ENCODE measurements around the gene ARHGAP28. TPM values are rescaled to one million over a fixed set of nuclear protein-coding genes. Genes with fewer than 3 reads are reported as not detected.
"Not testable (repeated sequence)": the region's sequence is repeated elsewhere in the genome, so short reads cannot be mapped to it uniquely, and the experiment has no call there.

ARHGAP28 gene
- total RNA-seq, 1 experiment from 2014 or later: 0.27 TPM

DNA sequence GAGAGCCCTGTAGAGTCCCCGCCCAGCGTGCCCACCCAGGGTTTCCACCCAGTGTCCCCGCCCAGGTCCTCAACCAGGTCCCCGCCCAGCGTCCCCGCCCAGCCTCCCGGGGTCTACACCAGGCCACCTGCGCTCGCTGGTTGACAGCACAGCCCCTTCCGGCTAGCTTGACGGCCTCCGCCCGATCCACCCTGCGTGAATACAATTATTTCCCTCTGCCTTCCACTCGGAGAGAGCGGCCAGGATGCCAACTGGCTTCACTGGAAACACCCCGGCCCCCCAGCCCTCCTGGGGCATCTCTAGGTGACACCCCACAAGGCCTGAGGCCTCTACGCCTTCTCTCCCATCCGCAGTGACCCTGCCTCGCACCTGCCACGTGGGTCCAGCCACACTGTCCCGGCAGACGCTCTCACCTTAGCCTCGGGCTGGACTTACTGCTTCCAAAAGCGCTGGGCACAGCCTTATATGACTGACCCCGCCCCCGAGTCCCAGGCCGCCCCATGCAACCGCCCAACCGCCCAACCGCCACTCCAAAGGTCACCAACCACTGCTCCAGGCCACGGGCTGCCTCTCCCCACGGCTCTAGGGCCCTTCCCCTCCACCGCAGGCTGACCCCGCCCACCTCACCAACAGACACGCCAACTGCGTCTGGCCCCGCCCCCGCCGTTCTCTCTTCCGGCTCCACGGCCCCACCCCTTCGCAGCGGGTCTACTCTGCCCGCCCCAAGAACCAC is 200.0 kb downstream of the ARHGAP28 start:
- peak; percentile 41 for DNase-seq (ENCODE audit: low read depth)
- in situ Hi-C loops (cut with HindIII; ENCODE audit: low pct_unique_long_range_greater_than_20kb, low sequenced_read_pairs): no loop called here

DNA sequence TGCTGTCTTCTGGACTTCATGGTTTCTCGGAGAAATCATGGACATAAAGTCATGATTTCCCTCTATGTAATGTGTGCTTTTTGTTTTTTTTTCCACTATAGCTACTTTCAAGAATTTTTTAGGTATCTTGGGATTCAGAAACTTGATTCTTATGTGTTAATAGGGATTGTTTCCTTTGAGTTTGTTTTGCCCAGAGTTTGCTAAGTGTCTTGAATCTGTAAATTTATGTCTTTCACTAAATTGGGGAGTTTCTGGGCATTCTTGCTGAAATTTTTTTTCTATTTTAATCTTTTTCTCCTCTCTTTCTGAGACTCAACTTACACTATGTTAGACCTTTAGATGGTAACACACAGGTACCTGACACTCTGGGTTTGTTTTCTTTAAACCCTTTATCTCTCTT is 205.3 kb downstream of the ARHGAP28 start:
- DNase-seq (ENCODE audit: low read depth): no peak
- in situ Hi-C loops (cut with HindIII; ENCODE audit: low pct_unique_long_range_greater_than_20kb, low sequenced_read_pairs): no loop called here

DNA sequence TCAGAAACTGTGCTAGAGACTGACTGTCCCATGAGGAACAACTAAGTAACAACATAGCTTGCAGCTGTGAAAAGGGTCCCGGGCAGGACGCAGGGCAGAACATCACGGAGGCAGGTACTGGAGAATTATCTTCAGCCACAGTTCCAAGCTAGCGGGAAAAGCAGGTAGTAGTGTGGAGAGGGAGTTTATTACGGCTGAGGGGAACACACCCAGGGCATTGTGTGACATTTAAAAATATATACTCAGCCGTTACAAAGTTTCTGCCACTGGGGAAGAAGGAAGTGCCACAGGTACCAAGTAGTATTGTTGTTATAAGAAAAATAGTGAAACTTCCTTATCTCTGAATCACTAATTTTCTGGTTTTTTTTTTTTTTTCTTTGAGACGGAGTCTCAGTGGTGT is 208.5 kb downstream of the ARHGAP28 start:
- in situ Hi-C loops (cut with HindIII; ENCODE audit: low pct_unique_long_range_greater_than_20kb, low sequenced_read_pairs): no loop called here
- no peak for DNase-seq (ENCODE audit: low read depth)

DNA sequence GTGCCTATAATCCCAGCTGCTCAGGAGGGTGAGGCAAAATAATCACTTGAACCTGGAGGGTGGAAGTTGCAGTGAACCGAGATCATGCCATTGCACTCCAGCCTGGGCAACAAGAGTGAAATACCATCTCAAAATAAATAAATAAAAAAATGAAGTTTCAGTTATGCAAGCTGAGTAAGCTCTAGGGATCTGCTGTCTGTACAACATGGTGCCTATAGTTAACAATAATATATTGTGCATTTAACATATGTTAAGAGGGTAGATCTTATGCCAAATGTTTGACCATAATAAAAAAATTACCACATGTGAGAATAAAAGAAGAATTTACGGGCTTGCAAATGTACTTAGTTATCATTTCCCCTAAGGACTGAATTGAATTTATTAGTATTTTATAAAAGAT is 208.9 kb downstream of the ARHGAP28 start:
- in situ Hi-C loops (cut with HindIII; ENCODE audit: low pct_unique_long_range_greater_than_20kb, low sequenced_read_pairs); DNase-seq (ENCODE audit: low read depth): not testable (repeated sequence)

DNA sequence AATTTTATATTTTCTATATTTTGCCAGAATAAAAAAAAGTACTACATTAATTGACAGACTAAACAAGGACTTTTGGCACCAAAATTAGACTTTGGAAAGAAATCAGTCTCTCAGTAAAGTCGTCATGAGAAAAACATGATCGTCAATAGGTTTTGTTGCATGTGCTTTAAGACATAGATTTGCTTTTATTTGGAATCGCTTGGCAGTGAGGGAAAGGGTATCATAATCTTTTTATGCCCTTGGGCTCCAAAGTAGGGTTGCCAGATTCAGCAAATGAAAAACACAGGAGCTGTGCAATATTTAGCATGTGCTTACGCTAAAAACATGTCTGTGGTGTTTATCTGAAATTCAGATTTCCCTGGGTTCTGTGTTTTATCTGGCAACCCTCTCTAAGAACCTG is 210.5 kb downstream of the ARHGAP28 start:
- no peak for DNase-seq (ENCODE audit: low read depth)
- in situ Hi-C loops (cut with HindIII; ENCODE audit: low pct_unique_long_range_greater_than_20kb, low sequenced_read_pairs): no loop called here

DNA sequence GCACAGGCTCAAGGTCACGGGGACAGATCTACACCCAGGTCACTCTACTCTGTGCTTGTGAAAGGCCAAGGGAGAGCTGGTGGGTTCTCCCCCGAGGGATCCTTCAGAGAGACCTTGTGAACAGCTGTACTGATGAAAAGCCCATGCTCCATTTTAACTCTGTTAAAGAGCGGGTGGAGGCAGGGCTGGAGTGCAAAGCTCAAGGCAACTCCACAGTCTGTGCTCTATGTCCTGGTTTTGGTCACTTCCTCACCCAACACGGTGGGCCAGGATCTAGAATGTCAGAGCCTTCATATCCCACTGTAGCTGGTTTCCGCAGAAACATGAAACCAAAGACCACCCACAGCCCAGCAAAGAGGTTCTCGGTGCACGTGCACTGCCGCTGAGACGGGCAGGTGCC is 210.9 kb downstream of the ARHGAP28 start:
- in situ Hi-C loops (cut with HindIII; ENCODE audit: low pct_unique_long_range_greater_than_20kb, low sequenced_read_pairs): no loop called here
- no peak for DNase-seq (ENCODE audit: low read depth)

DNA sequence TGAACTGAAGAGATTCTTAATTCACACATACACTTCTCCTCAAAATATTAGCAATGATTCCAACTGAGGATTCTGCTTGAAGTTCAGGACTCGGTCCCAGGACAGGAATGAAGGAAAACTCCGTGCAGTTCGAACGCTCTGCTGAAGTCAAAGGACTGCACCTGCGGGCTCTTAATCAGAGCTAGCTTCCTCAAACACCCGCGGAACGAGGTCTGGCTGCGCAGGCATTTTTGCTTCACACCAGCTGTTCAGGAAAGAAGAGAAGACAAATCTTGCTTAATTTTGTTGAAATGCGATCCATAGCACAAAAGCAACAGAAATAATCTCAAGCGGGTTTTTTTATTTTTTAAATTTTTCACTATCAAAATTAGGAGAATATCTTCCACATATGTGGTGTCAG is 212.5 kb downstream of the ARHGAP28 start:
- no peak for DNase-seq (ENCODE audit: low read depth)
- in situ Hi-C loops (cut with HindIII; ENCODE audit: low pct_unique_long_range_greater_than_20kb, low sequenced_read_pairs): no loop called here

DNA sequence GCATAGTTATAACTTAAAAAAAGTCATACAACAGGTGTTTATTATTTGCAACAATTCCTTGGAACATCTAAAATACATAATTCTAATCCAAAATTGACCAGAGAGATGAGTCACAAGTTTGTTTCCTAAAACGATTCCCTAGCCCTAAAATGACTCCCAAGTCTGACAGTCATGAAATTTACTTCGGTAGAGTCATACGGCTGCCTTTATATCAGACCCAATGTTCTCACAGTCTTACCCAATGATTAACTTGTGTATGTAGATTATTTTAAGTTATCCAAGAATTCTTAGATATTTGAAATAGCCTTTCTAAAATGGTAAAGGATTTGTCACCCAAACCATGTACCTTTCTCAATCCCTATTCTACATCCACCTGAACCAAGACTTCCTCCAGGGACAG is 213.2 kb downstream of the ARHGAP28 start:
- in situ Hi-C loops (cut with HindIII; ENCODE audit: low pct_unique_long_range_greater_than_20kb, low sequenced_read_pairs): no loop called here

DNA sequence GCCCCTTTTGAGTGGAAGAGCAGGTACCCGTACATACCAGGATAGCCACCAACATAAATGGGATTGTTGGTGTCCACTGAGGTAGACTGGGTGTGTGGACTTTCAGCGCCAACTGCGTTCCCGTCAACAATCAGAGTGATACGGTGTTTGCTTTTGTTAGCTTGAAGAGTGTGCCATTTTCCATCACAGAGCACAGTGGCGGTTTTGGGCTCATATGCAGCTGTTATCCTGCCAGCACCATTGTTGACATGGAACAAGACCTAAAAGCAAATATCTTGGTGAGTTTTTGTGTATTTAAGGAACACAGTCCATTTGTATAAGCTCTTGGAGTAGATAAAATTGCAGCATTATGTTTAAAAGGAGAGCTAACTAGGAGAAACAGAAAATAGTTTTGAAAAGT is 213.6 kb downstream of the ARHGAP28 start:
- DNase-seq (ENCODE audit: low read depth): no peak
- in situ Hi-C loops (cut with HindIII; ENCODE audit: low pct_unique_long_range_greater_than_20kb, low sequenced_read_pairs): no loop called here

More for the DNA sequence above, 213.2 kb downstream of the ARHGAP28 start:
- no peak for DNase-seq (ENCODE audit: low read depth)

DNA sequence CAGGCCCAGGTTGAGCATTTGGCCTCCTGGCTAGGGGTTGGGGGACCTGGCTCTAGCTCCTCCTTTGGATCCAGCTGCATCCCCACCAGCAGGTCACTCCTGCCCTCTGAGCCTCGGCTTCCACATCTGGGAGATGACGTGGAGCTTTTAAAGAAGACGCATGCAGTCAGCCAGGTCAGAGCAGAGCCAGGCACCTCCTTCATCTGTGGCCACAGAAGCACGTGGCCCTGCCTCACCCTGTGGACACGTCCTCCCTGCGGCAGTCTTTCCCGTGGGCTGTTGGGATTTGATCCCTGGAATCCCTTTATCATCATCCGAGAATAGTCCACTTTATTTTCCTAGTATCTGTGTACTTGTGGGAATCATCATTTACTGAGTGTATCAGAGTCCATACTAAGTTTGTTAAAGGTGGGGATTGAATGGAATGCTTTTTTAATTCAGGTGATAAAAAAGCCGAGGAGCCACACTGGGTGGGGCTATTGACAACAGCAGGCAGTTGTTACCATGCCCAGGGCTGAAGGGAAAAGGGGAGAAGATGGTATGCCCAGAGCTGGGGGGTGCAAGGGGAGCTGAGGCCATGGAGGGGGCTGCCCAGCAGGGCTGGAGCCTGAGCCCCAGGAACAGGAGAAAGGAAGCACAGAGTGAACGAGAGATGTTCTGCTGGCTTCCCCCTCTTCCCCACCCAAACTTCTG is 218.0 kb downstream of the ARHGAP28 start:
- in situ Hi-C loops (cut with HindIII; ENCODE audit: low pct_unique_long_range_greater_than_20kb, low sequenced_read_pairs): no loop called here
- no peak for DNase-seq (ENCODE audit: low read depth)

DNA sequence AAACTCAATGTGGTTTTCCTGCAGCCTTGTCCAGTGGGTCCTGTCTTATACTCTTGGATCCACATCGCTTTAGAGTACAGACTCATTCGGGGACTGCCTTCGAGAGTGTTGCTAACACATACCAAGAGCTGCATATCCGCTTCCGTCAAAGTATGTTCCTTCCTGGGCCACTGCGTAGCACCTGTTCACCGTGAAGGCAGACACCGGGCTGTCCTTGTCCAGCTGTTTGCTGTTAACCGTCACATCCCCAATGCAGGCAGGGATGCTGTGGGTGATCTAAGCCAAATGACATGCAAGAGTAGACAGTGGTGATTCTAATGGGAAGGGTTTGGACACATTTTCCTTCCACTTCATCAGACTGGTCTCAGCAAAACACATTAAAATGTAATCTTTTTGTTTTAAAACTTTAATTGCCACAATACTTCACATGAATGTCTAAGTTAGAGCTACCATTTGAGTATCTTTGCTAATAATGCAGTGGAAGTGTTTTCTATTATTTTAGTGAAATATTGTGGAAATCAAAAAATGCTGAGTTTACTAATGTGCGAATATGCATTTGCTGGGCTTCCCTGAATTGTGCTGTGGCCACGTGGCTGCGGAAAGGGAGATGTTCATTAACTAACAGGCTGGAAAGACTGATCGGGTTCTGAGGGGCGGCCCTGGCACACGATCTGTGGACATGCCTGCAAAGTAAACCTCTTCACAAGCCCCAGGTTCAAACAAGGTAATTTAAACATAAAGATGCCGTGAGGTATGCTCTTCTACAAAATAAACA is 219.0 kb downstream of the ARHGAP28 start:
- DNase-seq (ENCODE audit: low read depth): no peak
- in situ Hi-C loops (cut with HindIII; ENCODE audit: low pct_unique_long_range_greater_than_20kb, low sequenced_read_pairs): no loop called here

DNA sequence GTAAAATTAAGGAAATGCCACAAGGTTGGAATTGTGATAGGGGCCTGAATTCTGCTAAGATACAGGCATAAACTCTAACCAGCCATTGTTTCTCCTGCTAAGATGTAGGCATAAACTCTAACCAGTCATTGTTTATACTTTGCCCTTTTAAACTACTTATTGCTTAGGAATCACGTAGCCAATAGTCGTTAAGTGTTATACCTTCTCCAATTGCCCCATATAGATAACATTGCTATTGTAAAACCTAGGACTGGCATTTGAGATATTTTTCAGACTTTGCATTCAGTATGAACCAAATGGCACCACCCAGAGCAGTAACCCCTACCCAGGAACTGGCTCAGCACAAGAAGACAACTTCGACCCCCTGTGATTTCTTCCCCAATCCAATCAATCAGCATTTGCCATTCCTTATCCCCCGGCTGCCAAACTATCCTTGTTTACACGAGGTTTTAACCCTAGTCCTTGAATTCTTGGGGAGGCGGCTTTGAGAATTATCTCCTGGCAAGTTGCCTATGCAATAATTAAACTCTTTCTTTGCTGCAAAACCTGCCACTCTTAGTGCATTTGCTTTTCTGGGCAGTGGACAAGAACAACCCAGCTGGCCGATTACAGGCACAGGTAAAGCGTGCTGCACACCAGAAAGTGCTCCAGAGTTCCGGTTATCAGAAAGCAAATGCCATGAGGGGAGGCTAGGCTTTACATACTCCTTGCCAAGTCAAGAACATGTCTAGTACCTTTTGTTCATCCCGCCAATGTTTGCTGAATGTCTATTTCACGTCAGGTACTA is 220.5 kb downstream of the ARHGAP28 start:
- in situ Hi-C loops (cut with HindIII; ENCODE audit: low pct_unique_long_range_greater_than_20kb, low sequenced_read_pairs): no loop called here
- DNase-seq (ENCODE audit: low read depth): no peak

DNA sequence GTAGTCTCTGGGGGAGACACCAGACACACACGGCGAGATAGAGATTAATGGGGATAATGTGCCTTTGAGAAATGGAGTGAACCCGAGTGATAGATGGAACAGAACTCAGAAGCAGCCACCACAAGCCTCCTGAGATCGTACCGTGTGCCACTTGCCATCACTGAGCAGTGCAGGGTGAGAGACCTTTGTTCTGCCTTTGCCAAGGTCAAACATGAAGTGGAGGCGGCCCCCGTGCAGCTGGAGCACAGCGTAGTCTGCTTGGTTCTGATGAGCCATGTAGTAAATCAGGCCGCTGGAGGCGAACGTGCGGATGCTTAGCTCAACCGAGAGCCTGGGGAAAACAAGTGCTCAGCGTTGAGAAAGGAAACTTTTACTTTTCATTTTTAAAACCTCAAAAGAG is 221.1 kb downstream of the ARHGAP28 start:
- no peak for DNase-seq (ENCODE audit: low read depth)
- in situ Hi-C loops (cut with HindIII; ENCODE audit: low pct_unique_long_range_greater_than_20kb, low sequenced_read_pairs): no loop called here

DNA sequence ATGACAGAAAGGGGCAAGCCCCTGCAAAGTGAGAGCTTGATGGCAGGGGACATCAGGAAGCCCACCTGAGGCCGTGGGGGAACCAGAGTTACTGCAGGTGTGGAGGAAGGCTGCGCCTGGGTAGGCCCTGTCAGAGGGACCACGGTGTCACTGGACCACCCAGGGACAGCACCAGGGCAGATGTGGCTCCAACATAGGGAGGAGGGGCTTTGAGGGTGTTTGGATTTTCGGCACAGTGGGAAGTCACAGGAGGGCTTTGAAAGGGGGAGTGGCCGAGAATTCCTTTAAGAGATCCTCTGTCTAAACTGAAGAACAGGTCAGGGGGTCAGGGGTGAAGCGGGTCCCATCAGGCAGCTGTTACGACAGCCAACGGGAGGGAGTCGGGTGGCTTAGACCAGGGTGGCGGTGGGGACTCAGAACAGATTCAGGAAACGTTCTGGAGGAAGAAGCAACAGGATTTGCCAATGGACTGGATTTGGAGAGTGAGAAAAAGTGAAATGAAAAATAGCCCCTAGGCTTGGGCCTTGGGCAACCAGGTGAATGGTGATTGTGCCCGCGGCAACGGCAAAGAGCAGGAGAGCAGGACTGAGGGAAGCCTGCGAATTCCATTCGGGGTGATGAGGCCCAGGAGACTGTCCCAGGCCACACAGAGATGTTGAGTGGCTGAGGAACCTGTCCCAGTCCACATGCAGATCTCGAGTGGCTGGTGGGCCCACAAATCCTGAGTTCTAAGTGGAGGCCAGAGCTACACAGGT is 222.0 kb downstream of the ARHGAP28 start:
- no peak for DNase-seq (ENCODE audit: low read depth)
- in situ Hi-C loops (cut with HindIII; ENCODE audit: low pct_unique_long_range_greater_than_20kb, low sequenced_read_pairs): no loop called here

DNA sequence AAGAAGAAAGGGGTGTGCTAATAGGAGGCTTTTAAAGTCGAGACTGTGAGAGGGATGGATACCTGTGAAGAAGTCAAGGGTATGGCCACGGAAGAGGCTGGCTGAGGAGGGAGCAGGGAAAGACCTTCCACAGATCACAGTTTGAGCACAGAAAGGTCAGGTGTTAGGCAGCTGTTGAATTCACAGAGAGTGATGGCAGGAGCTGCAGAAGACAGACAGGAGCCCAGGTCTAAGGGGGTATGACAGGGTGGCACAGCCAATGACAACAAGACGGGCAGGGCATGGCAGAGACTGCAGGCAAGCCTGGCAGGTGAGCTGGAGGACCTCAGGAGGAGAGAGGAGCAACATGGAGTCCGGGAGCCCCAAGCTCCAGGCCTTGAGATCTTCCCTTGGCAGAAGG is 225.0 kb downstream of the ARHGAP28 start:
- in situ Hi-C loops (cut with HindIII; ENCODE audit: low pct_unique_long_range_greater_than_20kb, low sequenced_read_pairs): no loop called here
- no peak for DNase-seq (ENCODE audit: low read depth)

DNA sequence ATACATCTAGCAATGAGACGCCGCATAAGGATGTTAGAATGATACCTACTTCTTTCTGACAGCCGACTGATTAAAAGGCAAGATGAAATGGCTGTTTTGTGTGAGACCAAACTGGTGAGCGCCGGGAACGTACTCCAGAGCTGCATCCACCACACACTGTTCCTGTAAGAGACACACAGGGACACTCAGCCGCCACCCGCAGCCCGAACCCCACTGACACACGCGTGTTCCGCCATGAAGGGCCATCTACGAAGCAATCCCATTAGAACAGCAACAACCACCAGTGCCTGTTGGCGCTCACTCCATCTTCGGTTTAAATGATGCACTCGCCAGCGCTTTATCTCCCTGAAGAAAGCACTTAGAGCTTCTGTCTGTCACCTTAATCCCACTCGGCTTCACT is 225.8 kb downstream of the ARHGAP28 start:
- DNase-seq (ENCODE audit: low read depth): no peak
- in situ Hi-C loops (cut with HindIII; ENCODE audit: low pct_unique_long_range_greater_than_20kb, low sequenced_read_pairs): no loop called here

DNA sequence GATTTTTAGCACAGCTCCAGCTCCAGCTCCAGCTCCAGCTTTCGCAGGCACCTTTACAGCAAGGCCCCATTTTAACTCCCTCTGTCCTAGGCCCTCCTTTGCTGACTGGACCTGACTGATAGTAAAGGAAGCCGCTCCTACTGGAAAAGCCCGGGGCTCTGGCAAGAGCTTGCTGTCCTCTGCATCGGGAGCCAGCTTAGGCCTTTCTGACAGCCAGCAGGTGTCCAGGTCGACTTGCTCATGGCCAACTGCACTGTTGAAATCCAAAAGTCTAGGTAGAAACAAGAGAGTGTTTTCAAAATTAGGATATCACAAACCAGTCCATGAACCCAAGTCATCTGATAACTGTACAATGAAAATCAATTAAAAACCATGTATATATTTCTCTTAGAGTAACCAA is 227.0 kb downstream of the ARHGAP28 start:
- no peak for DNase-seq (ENCODE audit: low read depth)
- in situ Hi-C loops (cut with HindIII; ENCODE audit: low pct_unique_long_range_greater_than_20kb, low sequenced_read_pairs): no loop called here

DNA sequence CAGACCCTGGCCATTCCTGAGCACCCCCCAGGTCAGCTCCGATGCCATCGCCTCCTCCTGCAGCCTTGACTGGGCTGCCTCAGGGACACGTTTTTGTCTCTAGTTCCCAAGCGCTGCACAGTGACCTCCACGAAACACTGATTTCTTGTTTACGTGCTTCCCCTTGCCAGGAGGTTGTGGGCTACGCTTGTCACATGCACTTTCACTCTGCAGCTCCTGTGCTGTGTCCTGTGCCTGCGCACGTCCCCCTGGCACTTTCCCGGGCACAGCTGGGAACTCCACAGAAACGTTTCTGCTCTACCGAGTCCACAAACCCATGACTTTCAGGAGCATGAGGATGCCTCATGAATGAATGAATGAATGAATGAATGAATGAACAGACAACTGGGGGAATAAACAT is 227.5 kb downstream of the ARHGAP28 start:
- in situ Hi-C loops (cut with HindIII; ENCODE audit: low pct_unique_long_range_greater_than_20kb, low sequenced_read_pairs): no loop called here
- no peak for DNase-seq (ENCODE audit: low read depth)
